ENCODE results near the gene SLC12A4. TPM values are rescaled to one million over a fixed set of nuclear protein-coding genes. Genes with fewer than 3 reads are reported as not detected.
"Not testable (repeated sequence)": the region's sequence is repeated elsewhere in the genome, so short reads cannot be mapped to it uniquely, and the experiment has no call there.

The SLC12A4 gene
- 85.9 and 98.3 TPM in 2 replicates for total RNA-seq
- 151 TPM for polyA plus RNA-seq (2012)

- DNase-seq (ENCODE audit: low read depth) = peak; percentile 86
These were observed at the start of gene SLC12A4 for GRCh38 chr16:67968400-67969253. Gene SLC12A4 (minus strand): TSS chr16:67968637. CDS start chr16:67968553, 84 bp downstream.

- DNase-seq (ENCODE audit: low read depth) = no peak
These were observed 47.2 kb upstream of the SLC12A4 start, which contains the start of gene DPEP2NB for GRCh38 chr16:68015681-68016080. Gene DPEP2NB (minus strand): TSS chr16:68015911. CDS start chr16:68015770, 141 bp downstream.

DNA sequence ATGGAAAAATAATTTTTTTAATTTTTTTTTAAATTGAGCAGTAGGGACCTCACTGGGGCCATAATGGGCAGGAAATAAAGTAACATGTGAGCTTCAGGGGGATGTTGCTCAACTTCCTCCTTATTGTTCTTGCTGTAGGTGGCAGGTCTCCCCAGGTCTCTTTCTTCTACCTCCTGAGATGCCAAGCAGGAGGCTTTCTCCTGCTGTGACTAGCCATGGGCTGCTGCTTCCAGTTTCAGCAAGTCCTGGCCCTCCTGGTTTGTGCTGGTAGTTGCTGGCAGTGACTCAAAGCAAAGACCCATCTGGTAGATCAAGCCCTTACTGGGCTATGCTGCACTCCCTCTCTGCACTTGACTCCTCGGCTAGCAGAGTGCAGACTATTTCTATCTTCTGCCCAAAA is 45.0 kb upstream of the SLC12A4 start:
- DNase-seq (ENCODE audit: low read depth) = no peak

DNA sequence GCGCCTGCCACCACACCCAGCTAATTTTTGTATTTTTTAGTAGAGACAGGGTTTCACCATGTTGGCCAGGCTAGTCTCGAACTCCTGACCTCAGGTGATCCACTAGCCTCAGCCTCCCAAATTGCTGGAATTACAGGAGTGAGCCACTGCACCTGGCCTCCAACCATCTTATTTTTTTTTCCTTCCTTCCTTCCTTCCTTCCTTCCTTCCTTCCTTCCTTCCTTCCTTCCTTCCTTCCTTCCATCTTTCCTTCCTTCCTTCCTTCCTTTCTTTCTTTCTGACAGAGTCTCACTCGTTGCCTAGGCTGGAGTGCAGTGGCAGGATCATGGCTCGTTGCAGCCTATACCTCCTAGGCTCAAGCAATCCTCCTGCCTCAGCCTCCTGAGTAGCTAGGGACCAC is 41.4 kb upstream of the SLC12A4 start:
- not testable (repeated sequence) for DNase-seq (ENCODE audit: low read depth)

DNA sequence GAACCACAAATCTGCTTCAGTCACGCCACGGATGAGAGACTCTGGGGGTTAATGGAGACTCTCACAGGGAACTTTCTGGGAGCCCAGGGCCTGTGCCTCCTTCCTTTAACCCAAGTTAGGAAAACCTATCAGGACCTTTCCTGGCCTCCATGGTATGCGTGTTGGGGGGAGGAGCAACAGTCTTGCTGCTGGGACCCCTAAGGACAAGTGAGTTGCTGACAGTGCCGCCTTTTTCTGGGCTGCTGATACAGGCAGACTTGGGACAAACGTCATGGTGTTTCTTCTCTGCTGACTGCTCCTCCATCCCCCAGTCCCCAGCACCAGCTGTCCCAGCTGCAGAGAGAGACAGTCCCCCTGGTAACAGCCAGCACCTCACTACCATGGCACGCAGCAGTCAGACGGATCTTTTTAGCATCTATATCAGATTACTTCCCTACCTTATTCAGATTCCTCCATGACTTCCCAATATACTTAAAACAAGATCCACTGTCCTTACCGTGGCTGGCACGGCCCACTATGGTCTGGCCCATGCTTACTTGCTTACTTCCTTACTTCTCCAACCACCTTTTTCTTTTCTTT is 40.8 kb upstream of the SLC12A4 start:
- peak; percentile 64 for DNase-seq (ENCODE audit: low read depth)

DNA sequence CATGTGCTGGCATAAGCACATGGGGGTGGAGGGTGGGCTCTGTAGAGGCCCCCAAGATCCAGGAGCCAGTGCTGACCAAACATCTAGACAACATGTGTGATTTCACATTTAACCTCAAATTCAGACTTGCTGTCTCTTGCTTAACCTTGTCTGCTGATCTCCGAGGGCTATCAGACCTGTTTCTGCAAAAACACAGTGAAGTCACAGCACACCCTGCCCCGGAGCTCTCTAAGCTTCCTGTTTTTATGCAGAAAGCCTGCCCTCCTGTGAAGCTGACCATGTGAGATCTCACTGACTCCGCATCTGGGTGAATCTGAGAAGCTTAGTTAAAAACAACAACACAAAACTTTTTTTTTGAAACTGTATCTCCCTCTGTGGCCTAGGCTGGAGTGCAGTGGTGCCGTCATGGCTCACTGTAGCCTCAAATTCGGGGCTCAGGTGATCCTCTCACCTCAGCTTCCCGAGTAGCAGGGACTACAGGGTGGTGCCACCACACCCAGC is 37.4 kb upstream of the SLC12A4 start:
- no peak for DNase-seq (ENCODE audit: low read depth)

GRCh38 chr16:68005211-68005610 is 36.8 kb upstream of the SLC12A4 start:
- no peak for DNase-seq (ENCODE audit: low read depth)

DNA sequence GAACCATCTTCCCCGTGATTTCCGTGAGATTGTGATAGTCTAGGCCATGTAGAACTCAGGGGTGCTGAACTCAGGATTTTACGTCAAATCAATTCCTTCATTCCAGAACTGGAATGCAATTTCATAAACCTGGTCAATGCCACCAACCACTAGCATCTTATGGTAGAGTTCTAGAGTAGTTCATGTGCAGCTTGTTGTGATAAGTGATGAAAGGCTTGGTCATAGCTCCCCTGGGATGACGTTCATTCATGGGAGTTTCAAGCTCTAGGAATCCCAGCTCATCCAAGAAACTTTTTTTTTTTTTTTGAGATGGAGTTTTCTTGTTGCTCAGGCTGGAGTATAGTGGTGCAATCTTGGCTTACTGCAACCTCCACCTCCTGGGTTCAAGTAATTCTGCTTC is 34.6 kb upstream of the SLC12A4 start:
- no peak for DNase-seq (ENCODE audit: low read depth)

- DNase-seq (ENCODE audit: low read depth) = no peak
These were observed 32.0 kb upstream of the SLC12A4 start for GRCh38 chr16:68000450-68000849.

DNA sequence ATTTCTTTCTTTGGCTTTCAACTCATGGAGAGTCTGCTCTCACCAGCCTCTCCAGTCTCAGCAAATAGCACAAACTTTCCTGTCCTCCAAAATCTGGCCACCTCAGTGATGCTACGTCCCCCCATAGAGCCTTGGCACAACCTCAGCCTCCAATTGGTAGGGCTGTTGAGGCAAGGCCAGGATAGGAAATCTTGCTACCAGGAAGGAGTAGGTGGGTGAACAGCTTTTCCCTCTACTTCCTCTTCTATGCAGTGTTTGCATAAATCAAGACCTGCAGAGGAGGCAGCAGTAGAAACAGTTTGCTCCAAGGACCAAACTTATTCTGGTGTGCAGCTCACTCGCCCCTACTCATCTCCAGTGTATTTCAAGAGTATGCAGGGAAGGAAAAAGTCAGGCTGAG is 31.5 kb upstream of the SLC12A4 start:
- no peak for DNase-seq (ENCODE audit: low read depth)

DNA sequence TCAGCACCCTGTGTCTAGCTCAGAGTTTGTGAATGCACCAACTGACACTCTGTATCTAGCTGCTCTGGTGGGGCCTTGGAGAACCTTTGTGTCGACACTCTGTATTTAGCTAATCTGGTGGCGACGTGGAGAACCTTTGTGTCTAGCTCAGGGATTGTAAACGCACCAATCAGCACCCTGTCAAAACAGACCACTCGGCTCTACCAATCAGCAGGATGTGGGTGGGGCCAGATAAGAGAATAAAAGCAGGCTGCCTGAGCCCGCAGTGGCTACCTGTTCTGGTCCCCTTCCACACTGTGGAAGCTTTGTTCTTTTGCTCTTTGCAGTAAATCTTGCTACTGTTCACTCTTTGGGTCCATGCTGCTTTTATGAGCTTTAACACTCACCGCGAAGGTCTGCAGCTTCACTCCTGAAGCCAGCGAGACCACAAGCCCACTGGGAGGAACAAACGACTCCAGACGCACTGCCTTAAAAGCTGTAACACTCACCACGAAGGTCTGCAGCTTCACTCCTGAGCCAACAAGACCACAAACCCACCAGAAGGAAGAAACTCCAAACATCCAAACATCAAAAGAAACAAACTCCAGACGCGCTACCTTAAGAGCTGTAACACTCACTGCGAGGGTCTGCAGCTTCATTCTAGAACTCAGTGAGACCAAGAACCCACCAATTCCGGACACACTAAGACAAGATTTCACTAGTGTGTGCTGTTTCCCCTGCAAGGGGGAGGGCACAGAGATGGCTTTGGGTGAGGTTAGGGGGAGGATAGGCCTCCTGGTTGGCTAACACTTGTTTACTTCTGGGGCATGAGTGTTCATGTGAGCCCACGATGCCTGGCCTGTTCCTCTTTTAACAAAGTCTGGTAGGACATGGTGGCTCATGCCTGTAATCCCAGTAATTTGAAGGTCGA is 30.6 kb upstream of the SLC12A4 start, which contains the start of gene DPEP2:
TSS of gene DPEP2 (minus strand) at position 706 of the 910 bp plus-strand sequence. CDS start 6,272 bp downstream, outside the sequence.
- DNase-seq (ENCODE audit: low read depth) = not testable (repeated sequence)

- not testable (repeated sequence) for DNase-seq (ENCODE audit: low read depth)
These were observed 29.9 kb upstream of the SLC12A4 start for GRCh38 chr16:67998231-67998778.

- no peak for DNase-seq (ENCODE audit: low read depth)
These were observed 28.2 kb upstream of the SLC12A4 start for GRCh38 chr16:67996666-67997065.

- no peak for DNase-seq (ENCODE audit: low read depth)
These were observed 27.0 kb upstream of the SLC12A4 start for GRCh38 chr16:67995423-67995822.

DNA sequence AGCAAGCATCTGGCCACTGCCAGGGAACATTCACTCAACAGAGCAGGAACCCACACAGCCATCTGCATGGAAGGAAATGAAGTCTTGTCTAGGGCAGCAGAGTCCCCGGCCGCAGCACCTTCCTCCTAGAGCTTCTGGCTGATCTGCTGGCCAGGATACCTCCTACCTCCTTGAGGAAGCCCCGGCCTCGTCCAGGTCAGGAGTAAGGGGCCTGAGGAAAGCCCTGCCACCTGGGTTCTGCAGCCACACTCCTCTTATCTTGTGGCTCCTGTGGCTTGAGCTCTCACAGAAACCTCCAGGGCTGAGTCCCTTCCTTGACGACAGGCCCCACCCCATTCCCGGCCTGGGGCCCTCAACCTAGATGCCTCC is 25.6 kb upstream of the SLC12A4 start:
- DNase-seq (ENCODE audit: low read depth) = not testable (repeated sequence)

DNA sequence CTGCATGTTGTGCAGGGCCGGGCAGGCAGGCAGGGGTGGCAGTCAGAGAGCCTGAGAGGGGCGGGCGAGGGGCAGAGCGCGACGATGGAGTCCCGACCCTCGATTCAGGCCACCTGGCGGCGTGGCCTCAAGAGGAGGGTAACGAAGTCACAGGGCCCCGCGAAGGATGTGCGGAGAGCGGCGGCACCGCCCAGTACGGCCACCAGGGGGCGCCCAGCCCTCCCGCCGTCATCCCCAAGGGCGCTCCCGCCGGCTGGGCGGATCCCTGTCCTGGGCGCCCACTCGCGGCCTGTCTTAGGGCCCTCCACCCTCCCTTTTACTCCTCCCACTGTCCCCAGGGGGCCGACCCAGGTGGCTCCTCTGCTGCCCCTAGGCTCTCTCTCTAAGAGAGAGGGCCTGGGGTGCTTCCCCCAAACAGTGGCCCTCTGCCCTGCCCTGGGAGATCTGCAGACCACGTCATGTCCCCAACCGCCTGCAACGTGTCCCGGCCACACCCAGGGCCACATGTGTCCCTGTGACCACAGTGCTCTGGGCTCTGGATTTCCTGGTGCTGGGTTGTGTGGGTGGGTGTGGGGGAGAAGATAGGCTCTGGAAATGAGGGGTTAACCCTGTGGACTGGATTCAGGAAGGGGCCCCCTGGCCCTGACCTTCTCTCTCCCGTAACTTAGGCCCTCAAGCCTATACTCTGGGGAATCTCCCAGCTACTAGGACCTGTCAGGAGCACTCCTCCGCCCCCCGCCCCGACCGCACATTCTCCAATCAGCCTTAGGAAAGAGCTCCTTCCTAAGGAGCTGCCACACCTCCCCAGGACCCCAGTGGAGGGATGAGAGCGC is 25.0 kb upstream of the SLC12A4 start:
- peak; percentile 65 for DNase-seq (ENCODE audit: low read depth)

GRCh38 chr16:67992661-67993206 is 24.3 kb upstream of the SLC12A4 start:
- DNase-seq (ENCODE audit: low read depth) = no peak

- DNase-seq (ENCODE audit: low read depth) = no peak
These were observed 21.6 kb upstream of the SLC12A4 start for GRCh38 chr16:67990018-67990386.

- DNase-seq (ENCODE audit: low read depth) = peak; percentile 57
These were observed 21.0 kb upstream of the SLC12A4 start for GRCh38 chr16:67989322-67990017.
